GM23338 (cell line): Measurements from ENCODE around the gene ADM2. TPM values are rescaled to one million over a fixed set of nuclear protein-coding genes. Genes with fewer than 3 reads are reported as not detected.

Source experiments
- ATAC-seq: fragments of 200-7000 bp; cut with Tn5 transposase; 3 replicates; pipeline ENCODE4 v1.9.1; 2020
- DNase-seq: peaks from one replicate; pipeline ENCODE4 v3.0.0-alpha.2; 2015; ENCODE audit warnings: low spot score
- H2AFZ ChIP-seq: fragments of 200-600 bp; sonication (generic); 2 replicates; pipeline ENCODE4 v1.8.0; 2016; ENCODE audit warnings: antibody characterized with exemption, mild to moderate bottlenecking, moderate library complexity
- H3F3A ChIP-seq: fragments of 200-600 bp; sonication (generic); replicated peaks from 2 replicates; pipeline ENCODE4 v1.8.0; 2017; ENCODE audit warnings: antibody characterized with exemption, mixed run types, low read depth
- H3K27ac ChIP-seq: fragments of 200-600 bp; sonication (generic); 2 replicates; pipeline ENCODE4 v1.6.1; 2016; ENCODE audit warnings: low read depth
- H3K27me3 ChIP-seq: fragments of 200-600 bp; sonication (generic); 2 replicates; pipeline ENCODE4 v1.8.0; 2016; ENCODE audit warnings: mild to moderate bottlenecking, mixed run types, moderate library complexity; ENCODE audit not compliant: insufficient read depth
- H3K36me3 ChIP-seq: fragments of 200-600 bp; sonication (generic); 2 replicates; pipeline ENCODE4 v1.8.0; 2016; ENCODE audit warnings: mild to moderate bottlenecking; ENCODE audit not compliant: insufficient read depth
- H3K4me1 ChIP-seq: fragments of 200-600 bp; sonication (generic); 2 replicates; pipeline ENCODE4 v1.8.0; 2016; ENCODE audit warnings: mild to moderate bottlenecking, moderate library complexity; ENCODE audit not compliant: insufficient read depth
- H3K4me2 ChIP-seq: fragments of 200-600 bp; sonication (generic); 2 replicates; pipeline ENCODE4 v1.7.1; 2017; ENCODE audit warnings: mixed run types
- H3K4me3 ChIP-seq: fragments of 200-600 bp; sonication (generic); 2 replicates; pipeline ENCODE4 v1.6.1; 2016; ENCODE audit warnings: mixed run types
- H3K79me2 ChIP-seq: fragments of 200-600 bp; sonication (generic); replicated peaks from 2 replicates; pipeline ENCODE4 v1.8.0; 2017; ENCODE audit warnings: mild to moderate bottlenecking; ENCODE audit not compliant: insufficient read depth
- H3K9me2 ChIP-seq: fragments of 200-600 bp; sonication (generic); 2 replicates; pipeline ENCODE4 v1.8.0; 2017; ENCODE audit not compliant: insufficient read depth
- H4K20me1 ChIP-seq: fragments of 200-600 bp; sonication (generic); replicated peaks from 2 replicates; pipeline ENCODE4 v1.8.0; 2017; ENCODE audit warnings: mild to moderate bottlenecking; ENCODE audit not compliant: insufficient read depth
- H3K27ac Mint-ChIP-seq: 2 replicates; pipeline ENCODE4 v1.8.0; 2020; ENCODE audit warnings: inconsistent platforms, mild to moderate bottlenecking, moderate library complexity, mixed read lengths
- H3K27me3 Mint-ChIP-seq: 3 replicates; pipeline ENCODE4 v1.8.0; 2022; ENCODE audit warnings: low read depth, mild to moderate bottlenecking, moderate library complexity, mixed read lengths, inconsistent platforms; ENCODE audit not compliant: insufficient read depth, poor library complexity
- H3K36me3 Mint-ChIP-seq: 3 replicates; pipeline ENCODE4 v1.8.0; 2021; ENCODE audit warnings: low read depth, mild to moderate bottlenecking, inconsistent platforms, moderate library complexity, mixed read lengths
- H3K4me1 Mint-ChIP-seq: 3 replicates; pipeline ENCODE4 v1.8.0; 2020; ENCODE audit warnings: mild to moderate bottlenecking, inconsistent platforms, mixed read lengths
- H3K4me3 Mint-ChIP-seq: 3 replicates; pipeline ENCODE4 v1.8.0; 2021; ENCODE audit warnings: moderate library complexity, mild to moderate bottlenecking, inconsistent platforms, mixed read lengths
- H3K9me3 Mint-ChIP-seq: 3 replicates; pipeline ENCODE4 v1.8.0; 2020; ENCODE audit warnings: moderate library complexity, mild to moderate bottlenecking, inconsistent platforms, mixed read lengths
- CREB1 ChIP-seq: fragments of 250-450 bp; sonication (Bioruptor Pico); IDR thresholded peaks from 2 replicates; pipeline ENCODE4 v1.5.0; 2020; ENCODE audit warnings: low read depth, mild to moderate bottlenecking, moderate library complexity
- CTCF ChIP-seq, 2 experiments: fragments of 200-600 bp in 1 of 2; sonication (generic) in 1 of 2; conservative IDR thresholded peaks; 2 replicates each; pipeline versions ENCODE4 v1.5.1 to v1.6.1; 2016 to 2017; ENCODE audit warnings: antibody characterized with exemption in 2 of 2, low read depth in 2 of 2, mild to moderate bottlenecking in 2 of 2, moderate library complexity in 1 of 2
- ETS1 ChIP-seq: IDR thresholded peaks from 2 replicates; pipeline ENCODE4 v1.6.1; 2016; ENCODE audit warnings: antibody characterized with exemption
- EZH2 ChIP-seq: fragments of 200-600 bp; sonication (generic); IDR thresholded peaks from one replicate; pipeline ENCODE4 v1.8.0; 2017; ENCODE audit warnings: antibody characterized with exemption, mild to moderate bottlenecking, low read depth; ENCODE audit not compliant: unreplicated experiment
- EZH2phosphoT487 ChIP-seq: fragments of 200-600 bp; sonication (generic); IDR thresholded peaks from one replicate; pipeline ENCODE4 v1.8.1; 2018; ENCODE audit warnings: antibody characterized with exemption; ENCODE audit not compliant: unreplicated experiment
- JUNB ChIP-seq: IDR thresholded peaks from one replicate; pipeline ENCODE4 v1.6.1; 2016; ENCODE audit warnings: antibody characterized with exemption; ENCODE audit not compliant: unreplicated experiment
- NANOG ChIP-seq: IDR thresholded peaks from 2 replicates; pipeline ENCODE4 v1.6.1; 2016; ENCODE audit warnings: antibody characterized with exemption, borderline replicate concordance
- STAT1 ChIP-seq: IDR thresholded peaks from one replicate; pipeline ENCODE4 v1.6.1; 2016; ENCODE audit warnings: antibody characterized with exemption; ENCODE audit not compliant: unreplicated experiment
- ZNF331 ChIP-seq: fragments of 250-450 bp; sonication (Bioruptor Pico); IDR thresholded peaks from 2 replicates; pipeline ENCODE4 v1.5.0; 2020; ENCODE audit warnings: low read depth, mild to moderate bottlenecking, moderate library complexity
- ZNF462 ChIP-seq: fragments of 250-450 bp; sonication (Bioruptor Pico); IDR thresholded peaks from 2 replicates; pipeline ENCODE4 v1.5.0; 2020; ENCODE audit warnings: mild to moderate bottlenecking, moderate library complexity
- polyA plus RNA-seq: library from polyadenylated mRNA; unstranded; fragments of >200 nt; fragmentation: Nextera tagmentation; extraction: Ambion mirVana; gene quantifications from 2 replicates; pipeline ENCODE4 v1.2.1, GENCODE V29; 2016
- total RNA-seq: library from RNA; depleted of rRNA; stranded (reverse); fragments of >200 nt; shearing (Covaris generic); gene quantifications from 2 replicates; pipeline ENCODE4 v1.2.3, GENCODE V29; 2014

ADM2 gene
- total and polyA plus RNA-seq, 2 experiments from 2014 or later: 3.3 to 7.1 TPM

GRCh38 chr22:50527921-50528681 is 46.8 kb downstream of the ADM2 start:
- ATAC-seq: no peak
- Mint-ChIP-seq H3K27me3 (peaks cover 67% of the 10 kb centered on the region), H3K9me3 (peaks cover 4% of the 10 kb centered on the region; the same call in 2 of the 3 replicates), H3K27ac (no peak overlapping the region), H3K36me3 (peaks cover 9% of the 10 kb centered on the region), H3K4me1 (peaks cover 13% of the 10 kb centered on the region), H3K4me3 (peak overlapping the region; percentile 19; the same call in 2 of the 3 replicates)
- Histone ChIP-seq H3F3A (peaks cover 4% of the 10 kb centered on the region), H3K79me2 (no peaks in the 10 kb centered on the region), H3K27ac (no peak overlapping the region), H3K4me1 (peaks cover 4% of the 10 kb centered on the region; the same call in 1 of the 2 replicates), H3K36me3 (no peaks in the 10 kb centered on the region), H3K27me3 (peaks cover 66% of the 10 kb centered on the region), H3K4me2 (no peak overlapping the region), H2AFZ (no peak overlapping the region), H4K20me1 (no peaks in the 10 kb centered on the region; the same call in none of the 2 replicates), H3K4me3 (no peak overlapping the region), H3K9me2 (no peaks in the 10 kb centered on the region)
- TF ChIP-seq ZNF331 (no peak), ETS1 (no peak), JUNB (no peak), CREB1 (CRISPR knock-in tag) (no peak), EZH2 (peak; percentile 48)
- peak; percentile 27 for DNase-seq

GRCh38 chr22:50528682-50529415 is 47.5 kb downstream of the ADM2 start:
- Histone ChIP-seq H3K27me3 (peaks cover 73% of the 10 kb centered on the region), H3K4me1 (peaks cover 4% of the 10 kb centered on the region; the same call in 1 of the 2 replicates), H2AFZ (no peak overlapping the region), H3K79me2 (no peaks in the 10 kb centered on the region), H3K9me2 (no peaks in the 10 kb centered on the region), H3F3A (peaks cover 4% of the 10 kb centered on the region), H3K36me3 (no peaks in the 10 kb centered on the region), H3K4me3 (no peak overlapping the region), H4K20me1 (no peaks in the 10 kb centered on the region; the same call in none of the 2 replicates), H3K27ac (no peak overlapping the region), H3K4me2 (no peak overlapping the region)
- H3K36me3 Mint-ChIP-seq: peaks cover 5% of the 10 kb centered on the region
- peak; percentile 30 for DNase-seq
- H3K27me3 Mint-ChIP-seq: peaks cover 74% of the 10 kb centered on the region
- H3K27ac Mint-ChIP-seq: no peak overlapping the region
- peaks cover 15% of the 10 kb centered on the region for H3K4me1 Mint-ChIP-seq
- ATAC-seq: no peak
- no peak overlapping the region; the same call in 2 of the 3 replicates for H3K4me3 Mint-ChIP-seq
- H3K9me3 Mint-ChIP-seq: peaks cover 4% of the 10 kb centered on the region; the same call in 2 of the 3 replicates
- TF ChIP-seq EZH2phosphoT487 (no peak), STAT1 (no peak), ZNF462 (CRISPR knock-in tag) (no peak), EZH2 (no peak), CTCF (conservative IDR thresholded peaks at IDR 0.05; ENCODE audit: low read depth in 2 of 2) (no peak), NANOG (no peak), JUNB (no peak), ZNF331 (no peak)
